8988T (cell line): ENCODE results near the gene KRT71.
A peak's percentile ranks its signal among the peaks of the same experiment; 100 is the strongest.
"Not testable (repeated sequence)": the region's sequence is repeated elsewhere in the genome, so short reads cannot be mapped to it uniquely, and the experiment has no call there.

Source experiments
- DNase-seq: peaks from one replicate; pipeline ENCODE4 v3.0.0; 2011

The KRT71 gene

DNA sequence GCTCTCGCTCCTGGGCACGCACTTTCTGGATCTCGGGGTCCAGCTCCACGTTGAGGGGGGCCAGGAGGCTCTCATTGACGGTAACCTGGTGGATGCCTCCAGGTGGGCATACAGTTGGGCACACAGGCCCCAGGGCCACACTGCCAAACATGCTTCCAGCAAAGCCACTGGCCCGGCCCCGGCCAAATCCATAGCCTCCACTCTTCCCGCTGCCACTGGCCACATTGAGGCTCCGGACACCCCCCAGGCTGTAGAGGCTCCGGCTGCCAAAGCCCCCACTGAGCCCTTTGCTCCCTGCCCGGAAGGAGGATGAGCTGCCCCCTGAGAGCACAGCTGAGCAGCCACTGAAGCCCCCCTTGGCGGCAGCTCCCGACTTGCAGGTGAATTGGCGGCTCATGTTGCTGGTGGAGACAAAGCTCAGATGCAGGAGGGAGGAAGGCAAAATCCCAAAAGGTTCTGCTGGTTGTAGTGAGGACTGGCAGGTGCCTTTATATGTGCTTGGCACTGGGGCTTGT, at the start of gene KRT71:
Gene KRT71, minus strand, starts transcription at position 465 of the 515 bp plus-strand sequence. Its CDS starts 68 bp downstream, at position 397.
- no peak for DNase-seq

DNA sequence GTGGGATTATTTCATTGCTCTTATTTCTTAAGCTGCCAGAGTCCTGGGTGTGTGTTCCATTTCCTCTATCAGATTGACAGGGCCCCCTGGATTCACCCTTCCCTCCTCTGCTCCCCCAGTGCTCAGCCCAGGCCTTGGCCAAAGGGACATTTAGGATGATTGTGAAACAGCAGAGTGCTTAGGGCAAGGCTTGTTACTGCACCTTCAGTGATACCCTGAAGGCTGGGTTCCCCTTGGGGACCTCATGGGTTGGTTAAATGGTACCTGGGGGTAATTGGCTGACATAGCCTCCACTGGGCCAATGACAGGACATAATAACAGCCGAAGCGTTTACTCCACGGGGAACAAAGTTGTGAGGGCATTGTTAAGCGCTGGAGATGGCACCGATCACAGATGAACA, 49.6 kb upstream of the KRT71 start:
- DNase-seq, result no peak

- no peak for DNase-seq
Observed at GRCh38 chr12:52601671-52602070, 48.7 kb upstream of the KRT71 start.

DNA sequence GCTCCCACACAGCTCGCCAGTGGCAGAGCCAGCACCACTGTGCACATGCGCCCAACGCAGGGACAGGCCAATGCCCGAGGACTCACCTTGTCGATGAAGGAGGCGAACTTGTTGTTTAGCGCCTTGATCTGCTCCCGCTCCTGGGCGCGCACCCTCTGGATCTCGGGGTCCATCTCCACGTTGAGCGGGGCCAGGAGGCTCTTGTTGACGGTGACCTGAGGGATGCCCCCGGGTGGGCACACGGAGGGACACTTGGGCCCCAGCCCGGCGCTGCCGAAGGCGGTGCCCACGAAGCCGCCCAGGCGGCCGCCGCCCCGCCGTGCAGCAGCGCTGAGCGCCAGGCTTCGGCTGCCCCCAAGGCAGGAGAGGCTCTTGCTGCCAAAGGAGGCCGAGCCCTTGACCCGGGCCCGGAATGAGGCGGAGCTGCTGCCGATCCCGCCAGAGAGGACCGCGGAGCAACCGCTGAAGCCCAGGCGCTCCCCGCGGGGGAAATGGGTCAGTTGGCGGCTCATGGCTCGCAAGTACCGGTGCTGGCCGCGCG, 48.1 kb upstream of the KRT71 start, which contains the start of gene KRT72:
Gene KRT72, minus strand, starts transcription at position 523 of the 541 bp plus-strand sequence. Its CDS starts 11 bp downstream, at position 512.
- DNase-seq, result no peak

DNA sequence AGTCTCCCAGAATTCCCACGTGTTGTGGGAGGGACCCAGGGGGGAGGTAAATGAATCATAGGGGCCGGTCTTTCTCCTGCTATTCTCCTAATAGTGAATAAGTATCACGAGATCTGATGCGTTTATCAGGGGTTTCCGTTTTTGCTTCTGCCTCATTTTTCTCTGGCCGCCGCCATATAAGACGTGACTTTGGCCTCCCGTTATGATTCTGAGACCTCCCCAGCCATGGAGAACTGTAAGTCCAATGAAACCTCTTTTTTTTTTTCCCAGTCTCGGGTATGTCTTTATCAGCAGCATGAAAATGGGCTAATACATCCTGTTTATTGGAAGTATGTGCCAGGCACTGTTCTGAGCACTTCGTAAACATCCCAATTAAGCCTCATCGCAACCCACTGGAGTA, 47.5 kb upstream of the KRT71 start:
- no peak for DNase-seq

GRCh38 chr12:52600071-52600470, 47.1 kb upstream of the KRT71 start:
- no peak for DNase-seq

- no peak for DNase-seq
Observed at GRCh38 chr12:52598966-52599365, 46.0 kb upstream of the KRT71 start.

DNA sequence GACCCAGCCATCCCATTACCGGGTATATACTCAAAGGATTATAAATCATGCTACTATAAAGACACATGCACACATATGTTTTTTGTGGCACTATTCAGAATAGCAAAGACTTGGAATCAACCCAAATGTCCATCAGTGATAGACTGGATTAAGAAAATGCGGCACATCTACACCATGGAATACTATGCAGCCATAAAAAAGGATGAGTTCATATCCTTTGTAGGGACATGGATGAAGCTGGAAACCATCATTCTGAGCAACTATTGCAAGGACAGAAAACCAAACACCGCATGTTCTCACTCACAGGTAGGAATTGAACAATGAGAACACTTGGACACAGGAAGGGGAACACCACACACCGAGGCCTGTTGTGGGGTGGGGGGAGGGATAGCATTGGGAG, 41.3 kb upstream of the KRT71 start:
- not testable (repeated sequence) for DNase-seq

- DNase-seq, result no peak
Observed at GRCh38 chr12:52591521-52591920, 38.6 kb upstream of the KRT71 start.

- no peak for DNase-seq
Observed at GRCh38 chr12:52590021-52590420, 37.1 kb upstream of the KRT71 start.

DNA sequence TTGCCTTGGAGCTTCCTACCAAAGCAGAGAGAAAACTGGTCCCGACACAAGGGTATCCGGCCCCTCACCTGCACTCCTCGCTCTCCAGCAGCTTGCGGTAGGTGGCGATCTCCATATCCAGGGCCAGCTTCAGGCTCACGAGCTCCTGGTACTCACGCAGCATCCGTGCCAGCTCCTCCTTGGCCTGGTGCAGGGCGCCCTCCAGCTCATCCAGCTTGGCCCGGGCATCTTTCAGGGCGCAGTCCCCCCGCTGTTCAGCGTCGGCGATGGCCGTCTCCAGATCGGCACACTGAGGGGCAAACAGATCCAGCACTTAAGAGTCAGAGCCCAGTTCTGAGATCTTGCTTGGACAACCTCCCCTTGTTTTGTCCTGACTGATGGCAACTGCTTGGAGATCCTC, 34.6 kb upstream of the KRT71 start:
- no peak for DNase-seq

- DNase-seq, result no peak
Observed at GRCh38 chr12:52585946-52586345, 33.0 kb upstream of the KRT71 start.

- DNase-seq, result no peak
Observed at GRCh38 chr12:52585066-52585465, 32.1 kb upstream of the KRT71 start.

GRCh38 chr12:52584156-52584682, 31.3 kb upstream of the KRT71 start:
- no peak for DNase-seq

GRCh38 chr12:52582971-52583456, 30.1 kb upstream of the KRT71 start:
- DNase-seq, result peak; percentile 69

DNA sequence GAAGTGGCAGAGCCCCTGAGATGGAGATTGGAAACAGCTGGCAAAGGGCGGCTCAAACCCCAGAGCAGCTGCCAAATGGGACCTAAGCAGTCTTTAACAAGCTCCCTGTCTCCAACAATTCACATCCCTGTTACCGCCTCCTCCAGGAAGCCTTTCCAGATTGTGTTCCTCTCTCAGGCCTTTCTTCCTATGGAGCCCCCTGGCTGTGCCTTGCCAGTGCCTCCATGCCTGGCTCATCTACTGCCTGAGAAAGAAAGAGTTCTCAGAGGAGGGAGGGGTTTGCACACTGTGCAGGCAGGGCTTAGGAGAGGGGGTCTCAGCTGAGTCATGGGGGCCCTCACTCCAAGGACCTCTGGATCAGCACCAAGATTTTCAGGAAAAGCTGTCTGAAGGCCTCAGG, 29.5 kb upstream of the KRT71 start:
- no peak for DNase-seq

DNA sequence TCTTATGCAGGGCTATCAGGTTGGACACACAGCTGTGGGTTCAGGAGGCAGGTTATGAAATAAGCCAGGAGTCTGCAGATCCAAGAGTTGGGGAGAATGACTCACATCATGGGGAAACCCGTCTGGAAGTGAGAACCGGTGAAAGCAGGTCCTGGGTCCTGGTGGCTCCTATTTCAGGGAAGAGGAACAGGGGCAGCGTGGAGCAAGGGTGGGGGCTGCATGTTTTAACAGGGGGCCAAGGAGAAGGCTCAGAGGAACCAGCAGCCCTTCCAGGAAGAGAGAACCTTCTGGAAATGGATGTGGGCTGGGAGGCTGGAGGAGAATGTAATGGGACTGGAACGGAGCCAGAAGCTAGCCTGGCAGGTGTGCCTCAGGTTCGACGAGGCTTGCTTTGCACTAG, 28.5 kb upstream of the KRT71 start:
- DNase-seq, result no peak

GRCh38 chr12:52581066-52581465, 28.1 kb upstream of the KRT71 start:
- no peak for DNase-seq

DNA sequence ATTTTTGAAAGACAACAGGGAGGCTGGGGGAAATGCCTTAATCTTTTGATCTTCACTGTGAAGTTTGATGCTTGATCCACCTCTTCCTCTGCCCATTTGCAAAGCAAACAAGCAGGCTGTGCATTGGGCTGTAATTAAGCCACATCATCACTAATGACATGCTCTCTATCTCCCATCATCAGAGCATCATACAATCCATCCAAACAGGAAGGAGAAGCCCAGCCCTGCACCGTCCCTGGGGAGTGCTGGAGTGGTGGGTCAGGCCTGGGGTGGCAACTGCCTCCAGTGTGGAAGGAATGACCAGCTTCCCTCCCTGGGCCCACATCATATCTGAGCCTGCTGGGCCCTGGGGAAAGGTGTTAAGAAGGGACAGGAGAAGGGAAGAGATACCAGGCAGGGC, 27.6 kb upstream of the KRT71 start:
- DNase-seq, result no peak

GRCh38 chr12:52579468-52580465, 26.8 kb upstream of the KRT71 start:
- DNase-seq, result no peak

GRCh38 chr12:52578469-52578868, 25.5 kb upstream of the KRT71 start:
- DNase-seq, result no peak

DNA sequence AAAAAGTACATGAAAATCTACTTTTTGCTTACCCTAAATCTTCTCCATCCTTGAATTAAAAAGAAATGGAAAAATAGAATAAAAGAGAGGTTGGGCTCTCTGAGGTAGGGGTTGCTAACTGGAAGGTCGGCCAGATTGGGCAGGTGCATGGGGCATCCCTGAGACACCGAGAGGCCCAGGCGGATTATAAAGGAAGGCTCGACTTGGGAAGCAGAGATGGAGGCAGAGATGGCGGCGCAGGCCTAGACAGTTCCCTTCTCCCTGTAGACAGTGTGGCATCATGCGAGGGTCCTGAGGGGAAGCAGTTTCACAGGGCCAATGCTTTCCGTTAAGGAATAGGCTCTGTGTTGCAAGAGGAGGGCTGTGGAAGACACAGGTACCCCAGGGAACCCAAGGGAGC, 24.4 kb upstream of the KRT71 start:
- no peak for DNase-seq

DNA sequence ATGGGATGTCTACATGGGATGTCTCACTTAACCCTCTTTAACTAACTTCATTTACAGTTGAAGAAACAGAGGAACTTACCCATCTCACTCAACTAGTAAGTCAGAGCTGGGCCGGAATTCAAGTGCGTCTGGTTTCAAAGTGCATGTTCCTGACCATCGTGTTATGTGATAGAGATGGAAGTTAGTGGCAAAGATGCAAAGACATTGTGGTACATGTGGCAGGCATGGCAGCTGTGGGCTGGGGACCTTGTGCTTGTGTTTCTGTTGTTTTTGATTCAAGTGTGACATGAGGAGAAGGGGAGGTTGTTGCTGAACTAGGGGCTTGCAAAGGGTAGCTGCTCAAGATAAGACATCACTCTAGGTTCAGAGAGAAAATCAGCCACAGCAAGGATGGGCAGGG, 23.0 kb upstream of the KRT71 start:
- no peak for DNase-seq

DNA sequence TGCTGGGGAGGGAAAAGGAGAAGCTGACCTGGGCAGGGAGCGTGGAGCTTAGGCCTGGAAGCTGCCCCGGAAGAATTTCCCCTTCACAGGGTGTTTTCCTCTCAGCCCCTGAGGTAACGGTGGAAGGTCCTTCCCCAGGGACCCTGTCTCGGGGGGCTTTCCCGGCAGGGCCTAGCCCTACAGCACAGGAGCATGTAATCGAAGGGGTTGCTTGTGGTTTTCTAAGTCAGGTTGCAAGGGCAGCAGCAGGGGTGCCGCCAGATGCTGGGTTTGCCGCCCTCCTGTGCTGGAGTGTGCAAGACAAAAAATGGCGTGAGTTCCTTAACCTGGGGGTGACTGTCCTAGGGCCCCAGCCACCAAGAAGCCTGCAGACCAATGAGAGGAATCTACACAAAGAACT, 22.3 kb upstream of the KRT71 start:
- no peak for DNase-seq
